ENCODE measurements around the gene NRXN3.

NRXN3 gene

GRCh38 chr14:78875049-78875448 is 704.9 kb downstream of the NRXN3 start:
- 50% methylated on average over 1 of the region's 2 CpGs; no CpG with 5 or more reads in 1 of the 2 experiments for WGBS, 2 experiments (ENCODE audit: insufficient coverage in 2 of 2)

DNA sequence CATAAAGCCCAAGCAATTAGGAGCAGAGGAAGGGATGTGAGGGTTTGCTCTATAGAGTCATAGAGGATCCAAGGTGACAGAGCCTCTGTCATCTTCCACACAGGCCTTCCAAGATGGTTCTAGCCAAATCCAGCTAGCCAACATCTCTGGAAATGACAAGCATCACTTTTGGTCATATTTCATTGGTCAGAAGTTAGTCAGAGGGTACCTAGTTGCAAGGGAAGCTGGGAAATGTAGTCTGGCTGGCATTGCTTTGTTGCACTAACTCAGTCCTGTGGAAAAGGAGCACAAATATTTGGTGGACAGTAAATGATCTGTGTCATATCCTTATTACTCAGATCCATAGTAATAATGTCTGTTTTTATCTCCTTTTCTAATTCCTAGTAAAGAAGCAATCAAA is 715.7 kb downstream of the NRXN3 start:
- Histone ChIP-seq H3K4me1 (ENCODE audit: control insufficient read depth, insufficient read depth, low read length, poor library complexity, severe bottlenecking) (no peaks in the 10 kb centered on the region), H3K9me3 (ENCODE audit: control insufficient read depth, low read length) (no peaks in the 10 kb centered on the region), H3K4me3 (ENCODE audit: extremely low read depth, insufficient read depth, low read length, poor library complexity, severe bottlenecking) (no peak overlapping the region), H3K27ac (ENCODE audit: low read depth, low read length, severe bottlenecking) (no peak overlapping the region), H3K36me3 (ENCODE audit: control insufficient read depth, insufficient read depth, low read length) (no peaks in the 10 kb centered on the region)

More at GRCh38 chr14:78875049-78875448, 704.9 kb downstream of the NRXN3 start:
- Histone ChIP-seq H3K9me3 (ENCODE audit: control insufficient read depth, low read length) (no peaks in the 10 kb centered on the region), H3K36me3 (ENCODE audit: control insufficient read depth, insufficient read depth, low read length) (no peaks in the 10 kb centered on the region), H3K27ac (ENCODE audit: low read depth, low read length, severe bottlenecking) (no peak overlapping the region), H3K4me1 (ENCODE audit: control insufficient read depth, insufficient read depth, low read length, poor library complexity, severe bottlenecking) (no peaks in the 10 kb centered on the region), H3K4me3 (ENCODE audit: extremely low read depth, insufficient read depth, low read length, poor library complexity, severe bottlenecking) (no peak overlapping the region)

- Histone ChIP-seq H3K36me3 (ENCODE audit: control insufficient read depth, insufficient read depth, low read length) (no peaks in the 10 kb centered on the region), H3K4me3 (ENCODE audit: extremely low read depth, insufficient read depth, low read length, poor library complexity, severe bottlenecking) (no peak overlapping the region), H3K4me1 (ENCODE audit: control insufficient read depth, insufficient read depth, low read length, poor library complexity, severe bottlenecking) (no peaks in the 10 kb centered on the region), H3K27ac (ENCODE audit: low read depth, low read length, severe bottlenecking) (no peak overlapping the region), H3K9me3 (ENCODE audit: control insufficient read depth, low read length) (no peaks in the 10 kb centered on the region)
- 67% methylated on average over 1 of the region's 2 CpGs; no CpG with 5 or more reads in 1 of the 2 experiments for WGBS, 2 experiments (ENCODE audit: insufficient coverage in 2 of 2)
These were observed 727.3 kb downstream of the NRXN3 start for GRCh38 chr14:78897443-78897842.

- Histone ChIP-seq H3K4me3 (ENCODE audit: extremely low read depth, insufficient read depth, low read length, poor library complexity, severe bottlenecking) (no peak overlapping the region), H3K36me3 (ENCODE audit: control insufficient read depth, insufficient read depth, low read length) (no peaks in the 10 kb centered on the region), H3K27ac (ENCODE audit: low read depth, low read length, severe bottlenecking) (no peak overlapping the region), H3K4me1 (ENCODE audit: control insufficient read depth, insufficient read depth, low read length, poor library complexity, severe bottlenecking) (no peaks in the 10 kb centered on the region), H3K9me3 (ENCODE audit: control insufficient read depth, low read length) (no peaks in the 10 kb centered on the region)
- WGBS, 2 experiments (ENCODE audit: insufficient coverage in 2 of 2) = 20 to 24% methylated on average over 2 to 4 of the region's 5 CpGs
These were observed 731.9 kb downstream of the NRXN3 start for GRCh38 chr14:78902010-78902623.

- H3K4me3 ChIP-seq (ENCODE audit: extremely low read depth, insufficient read depth, low read length, poor library complexity, severe bottlenecking) = no peak overlapping the region
- no peaks in the 10 kb centered on the region for H3K9me3 ChIP-seq (ENCODE audit: control insufficient read depth, low read length)
- H3K36me3 ChIP-seq (ENCODE audit: control insufficient read depth, insufficient read depth, low read length) = no peaks in the 10 kb centered on the region
- no peak overlapping the region for H3K27ac ChIP-seq (ENCODE audit: low read depth, low read length, severe bottlenecking)
- 89 to 100% methylated on average over 1 of the region's 3 CpGs for WGBS, 2 experiments (ENCODE audit: insufficient coverage in 2 of 2)
- H3K4me1 ChIP-seq (ENCODE audit: control insufficient read depth, insufficient read depth, low read length, poor library complexity, severe bottlenecking) = no peaks in the 10 kb centered on the region
These were observed 733.9 kb downstream of the NRXN3 start for GRCh38 chr14:78904094-78904493.

DNA sequence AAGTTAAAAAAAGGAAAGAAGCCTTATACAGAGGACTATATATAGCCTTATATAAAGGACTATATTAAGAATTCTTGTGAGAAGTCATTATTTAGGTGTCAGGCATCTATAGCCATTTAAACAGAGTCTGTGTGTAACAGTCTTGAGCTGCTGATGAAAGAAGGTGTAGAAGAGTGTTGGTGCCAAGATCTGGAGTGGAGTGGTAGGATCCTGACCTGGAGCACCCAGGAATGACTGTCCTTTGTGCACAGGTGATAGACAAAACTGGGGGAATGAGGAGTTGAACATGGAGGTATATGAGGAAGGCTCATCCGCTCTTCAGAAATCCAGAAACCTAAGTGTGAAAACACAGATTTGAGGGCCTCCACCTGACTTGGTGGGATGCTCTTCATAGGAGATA is 747.3 kb downstream of the NRXN3 start:
- no peaks in the 10 kb centered on the region for H3K9me3 ChIP-seq (ENCODE audit: control insufficient read depth, low read length)
- no peak overlapping the region for H3K27ac ChIP-seq (ENCODE audit: low read depth, low read length, severe bottlenecking)
- WGBS, 2 experiments (ENCODE audit: insufficient coverage in 2 of 2) = no CpG with 5 or more reads among the region's 1 CpG
- no peaks in the 10 kb centered on the region for H3K4me1 ChIP-seq (ENCODE audit: control insufficient read depth, insufficient read depth, low read length, poor library complexity, severe bottlenecking)
- no peaks in the 10 kb centered on the region for H3K36me3 ChIP-seq (ENCODE audit: control insufficient read depth, insufficient read depth, low read length)
- H3K4me3 ChIP-seq (ENCODE audit: extremely low read depth, insufficient read depth, low read length, poor library complexity, severe bottlenecking) = no peak overlapping the region

DNA sequence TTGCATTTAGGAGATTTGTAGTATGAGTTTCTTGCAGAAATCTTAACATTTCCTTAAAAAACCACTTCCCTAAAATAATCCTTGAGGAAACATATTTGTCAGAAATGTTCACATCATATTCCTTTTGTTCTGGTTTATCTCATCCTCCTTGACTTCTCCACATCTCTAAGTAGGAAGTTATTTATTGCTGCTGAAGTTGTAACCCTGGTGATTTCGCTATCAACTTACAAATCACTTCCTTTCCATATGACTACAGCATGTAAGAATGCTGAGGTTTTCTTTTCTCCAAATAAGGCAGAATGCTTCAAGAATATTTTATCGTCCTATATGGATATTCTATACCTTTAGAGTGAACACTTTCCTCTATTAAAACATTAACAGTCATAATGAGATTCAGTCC is 751.7 kb downstream of the NRXN3 start:
- H3K9me3 ChIP-seq (ENCODE audit: control insufficient read depth, low read length) = no peaks in the 10 kb centered on the region
- H3K4me1 ChIP-seq (ENCODE audit: control insufficient read depth, insufficient read depth, low read length, poor library complexity, severe bottlenecking) = peaks cover 5% of the 10 kb centered on the region
- no peak overlapping the region for H3K4me3 ChIP-seq (ENCODE audit: extremely low read depth, insufficient read depth, low read length, poor library complexity, severe bottlenecking)
- no peaks in the 10 kb centered on the region for H3K36me3 ChIP-seq (ENCODE audit: control insufficient read depth, insufficient read depth, low read length)
- WGBS, 2 experiments (ENCODE audit: insufficient coverage in 2 of 2) = no CpG with 5 or more reads among the region's 2 CpGs
- H3K27ac ChIP-seq (ENCODE audit: low read depth, low read length, severe bottlenecking) = no peak overlapping the region

- Histone ChIP-seq H3K9me3 (ENCODE audit: control insufficient read depth, low read length) (peaks cover 3% of the 10 kb centered on the region), H3K27ac (ENCODE audit: low read depth, low read length, severe bottlenecking) (no peak overlapping the region), H3K4me1 (ENCODE audit: control insufficient read depth, insufficient read depth, low read length, poor library complexity, severe bottlenecking) (peaks cover 5% of the 10 kb centered on the region), H3K36me3 (ENCODE audit: control insufficient read depth, insufficient read depth, low read length) (no peaks in the 10 kb centered on the region), H3K4me3 (ENCODE audit: extremely low read depth, insufficient read depth, low read length, poor library complexity, severe bottlenecking) (no peak overlapping the region)
- WGBS, 2 experiments (ENCODE audit: insufficient coverage in 2 of 2) = 75 to 80% methylated on average over 1 of the region's 3 CpGs
These were observed 757.1 kb downstream of the NRXN3 start for GRCh38 chr14:78927261-78927660.

DNA sequence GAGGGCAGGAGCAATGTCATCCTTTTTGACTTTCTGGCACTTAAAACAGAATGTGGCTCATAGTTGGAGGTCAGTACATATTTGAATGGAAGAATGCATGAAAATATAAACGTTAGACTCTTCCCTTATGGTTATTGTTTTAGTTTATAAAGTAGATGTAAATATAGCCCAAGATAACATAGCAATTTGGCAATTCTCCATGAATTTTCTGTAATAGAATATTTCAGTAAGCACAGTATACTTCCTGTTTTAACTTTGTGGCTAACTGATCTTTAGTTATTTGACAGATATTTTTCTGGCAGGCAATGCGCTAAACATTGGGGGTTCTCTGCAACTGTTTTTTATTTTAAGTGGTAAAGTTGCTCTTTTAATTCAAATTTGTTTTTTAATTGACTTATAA is 763.0 kb downstream of the NRXN3 start:
- peaks cover 3% of the 10 kb centered on the region for H3K9me3 ChIP-seq (ENCODE audit: control insufficient read depth, low read length)
- no CpG with 5 or more reads among the region's 2 CpGs for WGBS, 2 experiments (ENCODE audit: insufficient coverage in 2 of 2)
- no peak overlapping the region for H3K4me3 ChIP-seq (ENCODE audit: extremely low read depth, insufficient read depth, low read length, poor library complexity, severe bottlenecking)
- no peak overlapping the region for H3K27ac ChIP-seq (ENCODE audit: low read depth, low read length, severe bottlenecking)
- no peaks in the 10 kb centered on the region for H3K4me1 ChIP-seq (ENCODE audit: control insufficient read depth, insufficient read depth, low read length, poor library complexity, severe bottlenecking)
- no peaks in the 10 kb centered on the region for H3K36me3 ChIP-seq (ENCODE audit: control insufficient read depth, insufficient read depth, low read length)

DNA sequence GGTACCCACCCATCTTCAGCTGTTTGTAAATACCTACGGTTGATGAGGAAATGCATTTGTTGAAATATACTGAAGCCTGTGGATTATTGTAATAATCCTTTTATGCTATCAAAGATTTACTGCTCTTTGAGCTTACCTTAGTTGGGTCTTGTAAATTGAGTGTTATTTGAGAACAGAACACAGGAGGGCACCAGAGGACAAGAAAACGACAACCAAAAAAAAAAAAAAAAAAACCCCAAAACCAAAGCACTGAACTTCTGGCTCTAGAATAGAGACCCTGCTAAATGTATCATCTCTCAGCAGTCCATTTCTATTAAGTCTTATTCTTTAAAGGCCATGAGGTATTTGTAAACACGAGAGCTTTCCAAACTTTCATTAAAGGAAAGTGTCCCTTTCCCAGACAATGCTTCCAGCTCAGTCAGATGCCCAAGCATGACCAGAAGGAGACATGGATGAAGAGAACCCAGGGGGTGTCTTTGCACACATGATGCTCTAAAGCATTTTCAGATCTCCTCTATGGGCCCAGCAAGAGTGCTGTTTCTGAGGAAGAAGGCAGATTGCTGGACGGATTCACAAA is 763.9 kb downstream of the NRXN3 start:
- Histone ChIP-seq H3K36me3 (ENCODE audit: control insufficient read depth, insufficient read depth, low read length) (no peaks in the 10 kb centered on the region), H3K9me3 (ENCODE audit: control insufficient read depth, low read length) (peaks cover 3% of the 10 kb centered on the region), H3K4me1 (ENCODE audit: control insufficient read depth, insufficient read depth, low read length, poor library complexity, severe bottlenecking) (no peaks in the 10 kb centered on the region), H3K27ac (ENCODE audit: low read depth, low read length, severe bottlenecking) (no peak overlapping the region), H3K4me3 (ENCODE audit: extremely low read depth, insufficient read depth, low read length, poor library complexity, severe bottlenecking) (no peak overlapping the region)
- 83 to 100% methylated on average over 1 of the region's 4 CpGs for WGBS, 2 experiments (ENCODE audit: insufficient coverage in 2 of 2)

GRCh38 chr14:78946949-78947348 is 776.8 kb downstream of the NRXN3 start:
- Histone ChIP-seq H3K4me3 (ENCODE audit: extremely low read depth, insufficient read depth, low read length, poor library complexity, severe bottlenecking) (no peak overlapping the region), H3K4me1 (ENCODE audit: control insufficient read depth, insufficient read depth, low read length, poor library complexity, severe bottlenecking) (peaks cover 12% of the 10 kb centered on the region)
- WGBS, 2 experiments (ENCODE audit: insufficient coverage in 2 of 2) = no CpG with 5 or more reads among the region's 1 CpG

More at GRCh38 chr14:78946949-78947348, 776.8 kb downstream of the NRXN3 start:
- H3K36me3 ChIP-seq (ENCODE audit: control insufficient read depth, insufficient read depth, low read length) = no peaks in the 10 kb centered on the region
- H3K9me3 ChIP-seq (ENCODE audit: control insufficient read depth, low read length) = no peaks in the 10 kb centered on the region
- no peak overlapping the region for H3K27ac ChIP-seq (ENCODE audit: low read depth, low read length, severe bottlenecking)

Measured in mesodermal cell (in vitro differentiated cells).